Measurements from ENCODE around the gene ZFAND3. TPM values are rescaled to one million over a fixed set of nuclear protein-coding genes. Genes with fewer than 3 reads are reported as not detected.
A peak's percentile ranks its signal among the peaks of the same experiment; 100 is the strongest.

The ZFAND3 gene
- total RNA-seq, 1 donor from 2014 or later: 131 TPM

GRCh38 chr6:37784585-37784967, 35.0 kb upstream of the ZFAND3 start:
- FAIRE-seq (no peak), DNase-seq (ENCODE audit: low read depth) (no peak)
- Histone ChIP-seq H3K36me3 (ENCODE audit: insufficient read depth, low read length) (no peaks in the 10 kb centered on the region), H3K9me3 (ENCODE audit: insufficient read depth, low read depth, low read length) (no peaks in the 10 kb centered on the region), H4K20me1 (ENCODE audit: insufficient read depth, low read length) (no peaks in the 10 kb centered on the region), H3K27ac (ENCODE audit: low read depth, low read length) (no peak overlapping the region), H3K79me2 (ENCODE audit: insufficient read depth, low read length) (no peaks in the 10 kb centered on the region), H3K4me2 (ENCODE audit: low read length) (peak overlapping the region; percentile 91), H3K27me3 (ENCODE audit: insufficient read depth, low read length) (no peaks in the 10 kb centered on the region), H3K4me3 (ENCODE audit: insufficient read depth, low read depth, low read length) (peak overlapping the region; percentile 54), H3K9ac (ENCODE audit: low read length) (peak overlapping the region; percentile 65), H3K4me1 (ENCODE audit: insufficient read depth, low read length) (peaks cover 19% of the 10 kb centered on the region), H2AFZ (ENCODE audit: low read depth, low read length) (peak overlapping the region; percentile 94)
- no peak overlapping the region for H3K4me3 Mint-ChIP-seq (ENCODE audit: unreplicated experiment)
- H3K9me3 Mint-ChIP-seq (ENCODE audit: unreplicated experiment): no peaks in the 10 kb centered on the region
- peaks cover 27% of the 10 kb centered on the region for H3K27me3 Mint-ChIP-seq (ENCODE audit: low read depth, unreplicated experiment)
- H3K36me3 Mint-ChIP-seq (ENCODE audit: low read depth, unreplicated experiment): peaks cover 2% of the 10 kb centered on the region
- TF ChIP-seq EZH2 (IDR thresholded peaks at IDR 0.05; ENCODE audit: insufficient read depth, low read length): no peak
- TF ChIP-seq, protein P1, sequence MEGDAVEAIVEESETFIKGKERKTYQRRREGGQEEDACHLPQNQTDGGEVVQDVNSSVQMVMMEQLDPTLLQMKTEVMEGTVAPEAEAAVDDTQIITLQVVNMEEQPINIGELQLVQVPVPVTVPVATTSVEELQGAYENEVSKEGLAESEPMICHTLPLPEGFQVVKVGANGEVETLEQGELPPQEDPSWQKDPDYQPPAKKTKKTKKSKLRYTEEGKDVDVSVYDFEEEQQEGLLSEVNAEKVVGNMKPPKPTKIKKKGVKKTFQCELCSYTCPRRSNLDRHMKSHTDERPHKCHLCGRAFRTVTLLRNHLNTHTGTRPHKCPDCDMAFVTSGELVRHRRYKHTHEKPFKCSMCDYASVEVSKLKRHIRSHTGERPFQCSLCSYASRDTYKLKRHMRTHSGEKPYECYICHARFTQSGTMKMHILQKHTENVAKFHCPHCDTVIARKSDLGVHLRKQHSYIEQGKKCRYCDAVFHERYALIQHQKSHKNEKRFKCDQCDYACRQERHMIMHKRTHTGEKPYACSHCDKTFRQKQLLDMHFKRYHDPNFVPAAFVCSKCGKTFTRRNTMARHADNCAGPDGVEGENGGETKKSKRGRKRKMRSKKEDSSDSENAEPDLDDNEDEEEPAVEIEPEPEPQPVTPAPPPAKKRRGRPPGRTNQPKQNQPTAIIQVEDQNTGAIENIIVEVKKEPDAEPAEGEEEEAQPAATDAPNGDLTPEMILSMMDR (IDR thresholded peaks at IDR 0.05; ENCODE audit: insufficient read depth, low read depth, low read length): no peak
- peaks cover 8% of the 10 kb centered on the region for H3K4me1 Mint-ChIP-seq (ENCODE audit: low read depth, unreplicated experiment)
- no peak overlapping the region for H3K27ac Mint-ChIP-seq (ENCODE audit: unreplicated experiment)

GRCh38 chr6:37785002-37785662, 34.4 kb upstream of the ZFAND3 start:
- no peak overlapping the region for H2AFZ ChIP-seq (ENCODE audit: low read depth, low read length)
- Mint-ChIP-seq H3K27me3 (ENCODE audit: low read depth, unreplicated experiment) (peaks cover 25% of the 10 kb centered on the region), H3K4me1 (ENCODE audit: low read depth, unreplicated experiment) (peaks cover 8% of the 10 kb centered on the region), H3K9me3 (ENCODE audit: unreplicated experiment) (no peaks in the 10 kb centered on the region), H3K27ac (ENCODE audit: unreplicated experiment) (peak overlapping the region; percentile 82), H3K4me3 (ENCODE audit: unreplicated experiment) (no peak overlapping the region), H3K36me3 (ENCODE audit: low read depth, unreplicated experiment) (peaks cover 2% of the 10 kb centered on the region)
- no peak for FAIRE-seq
- H3K9me3 ChIP-seq (ENCODE audit: insufficient read depth, low read depth, low read length): no peaks in the 10 kb centered on the region
- H3K4me3 ChIP-seq (ENCODE audit: insufficient read depth, low read depth, low read length): no peak overlapping the region
- H3K79me2 ChIP-seq (ENCODE audit: insufficient read depth, low read length): no peaks in the 10 kb centered on the region
- TF ChIP-seq, protein P1 (IDR thresholded peaks at IDR 0.05; ENCODE audit: insufficient read depth, low read depth, low read length): no peak
- no peak for TF ChIP-seq EZH2 (IDR thresholded peaks at IDR 0.05; ENCODE audit: insufficient read depth, low read length)
- no peaks in the 10 kb centered on the region for H4K20me1 ChIP-seq (ENCODE audit: insufficient read depth, low read length)
- H3K36me3 ChIP-seq (ENCODE audit: insufficient read depth, low read length): no peaks in the 10 kb centered on the region
- peak overlapping the region; percentile 91 for H3K4me2 ChIP-seq (ENCODE audit: low read length)
- no peak for DNase-seq (ENCODE audit: low read depth)
- H3K27ac ChIP-seq (ENCODE audit: low read depth, low read length): no peak overlapping the region
- peaks cover 19% of the 10 kb centered on the region for H3K4me1 ChIP-seq (ENCODE audit: insufficient read depth, low read length)
- H3K9ac ChIP-seq (ENCODE audit: low read length): no peak overlapping the region
- H3K27me3 ChIP-seq (ENCODE audit: insufficient read depth, low read length): no peaks in the 10 kb centered on the region

GRCh38 chr6:37785663-37786270, 33.8 kb upstream of the ZFAND3 start:
- H3K9ac ChIP-seq (ENCODE audit: low read length): no peak overlapping the region
- H3K4me2 ChIP-seq (ENCODE audit: low read length): no peak overlapping the region
- Mint-ChIP-seq H3K36me3 (ENCODE audit: low read depth, unreplicated experiment) (peaks cover 2% of the 10 kb centered on the region), H3K9me3 (ENCODE audit: unreplicated experiment) (no peaks in the 10 kb centered on the region), H3K4me3 (ENCODE audit: unreplicated experiment) (no peak overlapping the region), H3K4me1 (ENCODE audit: low read depth, unreplicated experiment) (peaks cover 8% of the 10 kb centered on the region), H3K27ac (ENCODE audit: unreplicated experiment) (peak overlapping the region; percentile 82), H3K27me3 (ENCODE audit: low read depth, unreplicated experiment) (peaks cover 25% of the 10 kb centered on the region)
- H3K79me2 ChIP-seq (ENCODE audit: insufficient read depth, low read length): no peaks in the 10 kb centered on the region
- TF ChIP-seq EZH2 (IDR thresholded peaks at IDR 0.05; ENCODE audit: insufficient read depth, low read length): no peak
- TF ChIP-seq, protein P1 (IDR thresholded peaks at IDR 0.05; ENCODE audit: insufficient read depth, low read depth, low read length): no peak
- no peaks in the 10 kb centered on the region for H4K20me1 ChIP-seq (ENCODE audit: insufficient read depth, low read length)
- no peak for FAIRE-seq
- no peaks in the 10 kb centered on the region for H3K36me3 ChIP-seq (ENCODE audit: insufficient read depth, low read length)
- no peak overlapping the region for H3K27ac ChIP-seq (ENCODE audit: low read depth, low read length)
- no peak overlapping the region for H3K4me3 ChIP-seq (ENCODE audit: insufficient read depth, low read depth, low read length)
- H3K9me3 ChIP-seq (ENCODE audit: insufficient read depth, low read depth, low read length): no peaks in the 10 kb centered on the region
- peaks cover 20% of the 10 kb centered on the region for H3K4me1 ChIP-seq (ENCODE audit: insufficient read depth, low read length)
- H3K27me3 ChIP-seq (ENCODE audit: insufficient read depth, low read length): no peaks in the 10 kb centered on the region
- DNase-seq (ENCODE audit: low read depth): no peak
- no peak overlapping the region for H2AFZ ChIP-seq (ENCODE audit: low read depth, low read length)

All from astrocyte (in vitro differentiated cells and primary cell).